Activated T-cell treated with anti-CD3 and anti-CD28 coated beads for 24 hours (primary cell): ENCODE data around the gene EXOC3.

ENCODE experiments used
- DNase-seq: peaks from one replicate; pipeline ENCODE4 v3.0.0-alpha.2; 2020; ENCODE audit warnings: low read depth

EXOC3 gene

GRCh38 chr5:457195-457961 is 14.4 kb downstream of the EXOC3 start:
- DNase-seq = no peak

GRCh38 chr5:458547-459353 is 15.8 kb downstream of the EXOC3 start:
- peak; percentile 74 for DNase-seq

- no peak for DNase-seq
These were observed 16.7 kb downstream of the EXOC3 start for GRCh38 chr5:459562-460272.

DNA sequence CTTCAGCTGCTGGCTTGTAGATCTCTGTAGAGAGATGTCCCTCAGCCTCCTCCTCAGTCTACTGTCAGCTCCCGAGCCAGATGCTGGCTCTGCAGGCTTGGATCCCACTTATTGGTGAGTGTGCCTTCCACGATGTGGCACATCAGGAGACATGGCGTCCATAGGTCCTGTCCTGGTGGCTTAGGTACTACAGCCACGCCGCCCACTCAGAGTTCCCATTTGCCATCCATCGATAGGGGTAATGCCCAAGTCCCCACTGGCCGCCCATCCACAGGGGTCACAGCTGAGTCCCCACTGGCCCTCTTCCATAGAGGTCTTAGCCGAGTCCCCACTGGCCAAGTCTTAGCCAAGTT is 17.3 kb downstream of the EXOC3 start:
- no peak for DNase-seq

GRCh38 chr5:462051-462481 is 19.1 kb downstream of the EXOC3 start:
- no peak for DNase-seq

DNA sequence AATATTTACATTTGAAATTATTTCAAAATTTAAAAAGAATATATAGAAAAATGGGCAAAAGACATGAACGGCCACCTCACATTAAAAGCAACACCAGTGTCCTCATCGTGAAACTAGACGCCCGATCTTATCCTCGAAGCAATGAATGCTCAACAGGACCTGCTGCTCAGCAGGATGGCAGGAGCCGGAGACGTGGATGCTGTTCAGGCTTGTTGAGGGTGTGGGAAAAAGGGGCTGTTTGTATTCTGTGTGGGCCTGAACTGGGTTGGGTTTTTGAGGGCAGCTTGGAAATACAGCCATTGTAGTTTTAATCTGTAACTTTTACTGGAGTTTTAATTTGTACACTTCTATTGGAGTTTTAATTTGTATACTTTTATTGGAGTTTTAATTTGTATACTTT is 20.3 kb downstream of the EXOC3 start:
- DNase-seq = no peak

- DNase-seq = peak; percentile 46
These were observed 21.0 kb downstream of the EXOC3 start for GRCh38 chr5:463952-464351.

DNA sequence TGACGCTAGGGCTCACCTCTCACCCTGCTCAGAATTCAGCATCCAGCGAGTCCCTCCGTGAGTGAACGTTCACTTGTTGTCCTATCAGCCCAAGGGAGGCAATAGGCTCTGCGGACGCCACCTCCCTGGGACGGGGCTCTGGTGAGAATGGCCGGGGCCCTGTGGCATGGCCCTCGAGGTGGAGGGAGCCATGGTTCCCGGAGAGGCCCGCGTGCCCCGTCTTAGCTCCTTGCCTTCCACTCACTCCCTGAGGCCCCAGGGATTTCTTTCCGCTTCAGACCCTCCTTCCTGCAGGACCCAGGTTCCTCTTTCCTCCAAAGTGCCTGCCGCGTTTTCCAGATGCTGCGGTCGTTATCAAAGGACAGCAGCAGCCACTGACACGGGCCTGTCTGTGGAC is 21.5 kb downstream of the EXOC3 start:
- DNase-seq = no peak

GRCh38 chr5:464843-465590 is 22.0 kb downstream of the EXOC3 start:
- no peak for DNase-seq

DNA sequence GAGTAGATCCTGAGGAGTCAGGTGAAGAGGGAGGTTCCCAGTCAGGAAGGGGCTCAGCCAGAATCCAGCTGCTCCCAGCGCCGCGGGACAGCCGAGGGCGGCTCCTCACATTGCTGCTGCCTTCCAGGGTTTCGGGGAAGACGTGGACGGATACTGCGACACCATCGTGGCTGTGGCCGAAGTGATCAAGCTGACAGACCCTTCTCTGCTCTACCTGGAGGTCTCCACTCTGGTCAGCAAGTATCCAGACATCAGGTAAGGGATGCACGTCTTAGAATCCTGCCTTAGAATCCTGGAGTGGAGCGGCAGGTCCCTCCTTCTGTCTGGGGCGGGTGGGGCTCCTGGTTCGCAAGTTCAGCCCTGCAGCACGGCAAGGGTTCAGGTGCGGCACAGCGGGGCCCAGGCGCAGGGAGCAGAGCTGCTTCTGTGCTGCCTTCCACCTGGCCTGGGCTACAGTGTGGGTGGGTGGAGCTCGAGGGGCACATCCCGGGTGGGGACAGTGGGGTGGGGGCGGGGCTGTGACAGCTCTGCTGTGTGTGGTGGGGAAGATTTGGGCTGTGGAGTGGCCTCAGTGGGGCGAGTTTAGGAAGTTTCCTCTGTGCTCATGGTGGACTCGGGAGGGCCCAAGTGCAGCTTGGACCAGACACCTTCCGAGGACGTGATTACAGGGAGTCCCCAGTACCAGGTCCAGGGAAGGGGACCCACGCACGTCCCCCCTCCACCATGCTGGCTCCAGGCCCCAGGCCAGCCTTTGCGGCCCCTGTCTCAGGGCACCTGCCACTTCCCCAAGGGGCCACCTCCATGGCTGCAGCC is 22.8 kb downstream of the EXOC3 start:
- DNase-seq = no peak

- no peak for DNase-seq
These were observed 23.8 kb downstream of the EXOC3 start for GRCh38 chr5:466661-467310.

GRCh38 chr5:468401-468800 is 25.4 kb downstream of the EXOC3 start:
- DNase-seq = no peak

DNA sequence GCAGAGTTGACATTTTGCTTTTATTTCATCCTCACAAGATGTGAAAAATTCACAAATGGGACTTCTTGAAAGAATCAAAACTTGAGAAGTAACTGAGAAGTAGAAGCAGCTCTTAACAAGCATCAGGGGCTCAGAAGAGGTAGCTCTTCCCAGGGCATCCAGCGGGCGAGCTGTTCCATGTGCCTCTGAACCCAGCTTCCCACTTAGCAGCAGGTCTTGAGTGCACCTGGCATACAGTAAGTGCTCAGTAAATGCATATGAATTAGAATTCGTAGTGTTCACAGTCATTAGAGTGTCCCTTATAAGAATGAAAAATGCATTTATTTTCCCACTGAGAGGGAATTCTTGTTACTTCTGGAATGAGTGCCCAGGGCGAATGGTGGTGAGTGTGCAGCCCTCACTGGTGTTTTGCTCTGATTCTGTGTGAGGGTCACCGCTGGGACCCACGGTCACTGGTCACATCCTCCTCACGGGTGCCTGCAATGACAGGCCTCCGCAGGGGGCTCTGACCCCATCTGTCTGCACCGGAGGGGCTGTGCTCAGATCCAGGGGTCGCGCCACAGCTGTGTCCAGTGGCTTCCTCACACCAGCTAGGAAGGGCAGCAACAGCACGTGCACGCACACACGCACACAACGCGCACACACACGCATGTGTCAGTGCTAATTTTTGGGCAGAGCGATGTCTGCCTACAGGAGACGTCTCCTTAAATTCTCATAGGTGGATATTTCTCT is 26.9 kb downstream of the EXOC3 start:
- no peak for DNase-seq

DNA sequence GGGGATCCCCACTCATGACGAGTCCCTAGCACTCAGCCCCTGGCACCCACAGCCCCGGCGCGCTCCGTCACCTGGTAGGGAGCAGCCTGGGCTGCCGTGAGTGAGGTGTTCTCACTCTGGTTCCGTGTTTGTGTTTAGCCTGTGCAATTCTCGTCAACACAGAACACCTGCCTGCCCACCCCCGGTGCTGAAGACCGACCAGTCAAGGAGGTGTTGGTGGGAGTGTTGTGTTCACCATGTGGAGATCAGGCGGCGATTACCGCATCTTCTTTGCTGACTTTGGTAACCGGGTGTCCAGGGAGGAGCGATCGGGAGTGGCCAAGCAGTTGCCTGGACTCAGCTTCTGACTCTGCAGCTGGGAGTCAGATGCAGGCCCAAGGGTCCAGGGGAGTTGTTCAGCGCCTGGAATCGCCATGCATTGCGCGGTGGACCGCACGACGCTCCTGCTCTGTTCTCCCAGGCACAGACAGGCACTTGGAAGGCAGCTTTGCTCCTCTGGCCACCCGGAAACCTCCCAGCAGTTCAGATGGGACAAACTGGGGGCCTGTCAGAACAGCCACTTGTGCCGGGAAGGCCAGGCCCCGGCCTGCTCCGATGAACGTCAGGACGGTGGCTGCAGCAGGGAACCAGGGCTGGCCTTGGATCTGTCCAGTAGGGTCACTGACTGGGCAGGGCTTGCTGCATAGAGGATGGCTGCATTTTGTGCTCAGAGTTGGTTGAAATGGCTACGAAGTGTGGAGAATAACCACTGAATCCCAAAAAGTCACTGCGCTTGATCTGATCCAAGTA is 28.2 kb downstream of the EXOC3 start:
- DNase-seq = no peak

GRCh38 chr5:471750-472058 is 28.7 kb downstream of the EXOC3 start:
- no peak for DNase-seq

DNA sequence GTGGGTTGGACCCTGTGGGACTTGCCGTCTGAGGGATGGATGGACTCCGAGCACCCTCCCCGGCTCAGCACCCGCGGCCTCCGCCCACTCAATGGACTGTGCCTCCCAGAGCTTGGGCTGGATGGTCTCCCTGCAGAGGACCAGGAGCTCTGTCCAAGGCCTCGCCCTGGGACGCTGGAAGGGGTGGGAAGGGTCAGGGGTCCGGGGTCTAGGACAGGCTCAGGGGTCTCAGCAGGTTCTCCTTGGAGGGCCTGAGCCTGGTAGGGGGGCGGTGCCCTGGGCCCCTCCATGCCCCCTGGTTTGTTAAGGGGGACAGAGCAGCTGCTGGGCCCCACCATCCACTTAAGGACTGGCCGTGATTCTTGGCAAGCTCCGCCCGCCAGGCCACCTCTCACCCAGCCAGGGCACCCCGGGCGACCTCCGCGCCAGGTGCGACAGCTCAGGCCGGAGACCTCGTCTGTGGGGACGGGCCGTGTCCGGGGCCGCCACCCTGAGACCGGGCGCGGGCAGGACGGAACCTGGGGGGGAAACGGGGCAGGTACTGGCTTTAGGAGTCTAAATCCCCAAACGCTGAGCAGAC is 29.2 kb downstream of the EXOC3 start:
- no peak for DNase-seq

DNA sequence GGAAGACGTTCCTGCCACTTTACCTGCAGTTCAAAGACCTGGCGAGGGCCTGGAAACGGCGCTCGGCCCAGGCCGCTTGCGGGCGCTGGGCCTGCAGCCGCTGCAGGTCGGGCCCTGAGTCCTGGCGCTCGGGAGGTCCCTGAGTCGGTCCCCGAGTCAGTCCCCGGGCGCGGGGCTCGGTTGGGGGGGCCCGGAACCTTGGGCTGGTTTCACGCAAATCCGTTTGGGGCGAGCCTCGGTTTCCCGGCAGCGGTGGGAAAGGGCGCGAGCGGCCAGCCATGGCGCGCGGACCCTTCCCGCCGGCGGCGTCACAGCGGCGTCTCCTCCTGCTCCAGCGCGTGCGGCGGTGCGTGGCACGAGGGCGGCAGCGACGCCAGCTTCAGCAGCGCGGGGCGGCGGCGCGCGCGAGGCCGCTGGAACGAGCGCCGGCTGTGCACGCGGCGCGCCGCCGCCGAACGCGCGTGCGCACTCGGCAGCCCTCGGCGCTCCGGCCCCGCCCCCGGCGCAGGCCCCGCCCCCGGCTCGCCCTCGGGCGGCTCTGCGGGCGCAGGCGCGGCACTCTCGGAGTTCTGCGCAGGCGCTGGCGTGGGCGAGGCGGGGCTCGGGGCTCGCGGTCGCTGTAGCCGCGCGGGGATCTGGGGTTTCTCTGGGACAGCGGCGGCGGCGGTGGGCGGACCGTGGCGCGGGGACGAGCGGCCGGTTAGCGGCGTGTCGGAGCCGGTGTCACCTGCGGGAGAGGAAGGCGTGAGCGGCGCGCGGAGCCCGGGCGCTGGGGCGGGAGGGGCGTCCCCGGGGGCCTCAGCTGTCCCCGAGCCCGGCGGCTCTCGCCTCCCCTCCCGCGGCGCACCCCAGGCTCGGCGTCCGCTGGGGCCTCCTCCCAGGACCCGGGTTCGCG is 29.9 kb downstream of the EXOC3 start:
- DNase-seq = peak; percentile 88
